H1 (cell line): ENCODE results near the gene CACNA1C. TPM values are rescaled to one million over a fixed set of nuclear protein-coding genes. Genes with fewer than 3 reads are reported as not detected.

ENCODE experiments used
- CTCF ChIA-PET: fragments of 300-600 bp; sonication (Branson Sonifier 250); formaldehyde crosslinking; loops from one replicate; lab custom pipeline; 2021; ENCODE audit not compliant: partially characterized antibody; lab: Charles Lee
- POLR2A ChIA-PET: fragments of 300-600 bp; sonication (Branson Sonifier 250); formaldehyde crosslinking; loops from one replicate; lab custom pipeline; 2021; ENCODE audit warnings: inconsistent platforms; ENCODE audit not compliant: partially characterized antibody; lab: Charles Lee
- DNase-seq, 2 experiments: peaks; one replicate each; pipeline versions ENCODE4 v3.0.0 to v3.0.0-alpha.2; 2010 to 2022; ENCODE audit warnings: low spot score in 2 of 2, low read depth in 1 of 2, mixed read lengths in 1 of 2
- FAIRE-seq: peaks from 2 replicates; lab custom pipeline; 2011; peaks lifted over from hg19 to GRCh38; lab: Jason Lieb, UNC
- H2AFZ ChIP-seq: 2 replicates; pipeline ENCODE4 v1.8.1; 2012; ENCODE audit warnings: low read length, inconsistent platforms
- H2AK5ac ChIP-seq: 2 replicates; pipeline ENCODE4 v1.6.1; 2013; ENCODE audit warnings: low read depth, low read length
- H2BK120ac ChIP-seq: replicated peaks from 2 replicates; pipeline ENCODE3; 2013; ENCODE audit warnings: low read depth, low read length, inconsistent platforms
- H2BK12ac ChIP-seq: 2 replicates; pipeline ENCODE4 v1.6.1; 2013; ENCODE audit warnings: low read depth, low read length
- H2BK15ac ChIP-seq: 2 replicates; pipeline ENCODE4 v1.6.1; 2013; ENCODE audit warnings: low read length
- H2BK20ac ChIP-seq: 2 replicates; pipeline ENCODE4 v1.6.1; 2013; ENCODE audit warnings: low read length
- H2BK5ac ChIP-seq: 2 replicates; pipeline ENCODE4 v1.6.1; 2013; ENCODE audit warnings: low read depth, low read length
- H3K14ac ChIP-seq: 2 replicates; pipeline ENCODE4 v1.6.1; 2013; ENCODE audit warnings: inconsistent platforms; ENCODE audit not compliant: insufficient read length
- H3K18ac ChIP-seq: 2 replicates; pipeline ENCODE4 v1.6.1; 2013; ENCODE audit warnings: low read length; ENCODE audit errors: extremely low read depth
- H3K23ac ChIP-seq: 2 replicates; pipeline ENCODE4 v1.6.1; 2013; ENCODE audit warnings: inconsistent platforms; ENCODE audit not compliant: insufficient read length
- H3K23me2 ChIP-seq: 2 replicates; pipeline ENCODE4 v1.6.1; 2013; ENCODE audit warnings: low read depth, low read length
- H3K27ac ChIP-seq: 2 replicates; pipeline ENCODE4 v1.6.1; 2011; ENCODE audit warnings: low read depth, low read length, inconsistent platforms
- H3K27me3 ChIP-seq, 4 experiments: replicated peaks in 1 of 4; 1 replicate in 1 of 4; 2 replicates in 3 of 4; pipeline versions ENCODE4 v1.6.1 to v1.8.1; 2011 to 2013; ENCODE audit warnings: low read length in 3 of 4, mild to moderate bottlenecking in 3 of 4, inconsistent platforms in 2 of 4, mixed read lengths in 2 of 4, moderate library complexity in 1 of 4; ENCODE audit not compliant: control insufficient read depth in 3 of 4, insufficient read depth in 3 of 4; ENCODE audit errors: extremely low read depth in 1 of 4
- H3K36me3 ChIP-seq, 4 experiments: 2 replicates each; pipeline versions ENCODE4 v1.6.1 to v1.8.1; 2011 to 2013; ENCODE audit warnings: mild to moderate bottlenecking in 4 of 4, low read length in 3 of 4, moderate library complexity in 2 of 4, control low read depth in 1 of 4, inconsistent platforms in 1 of 4; ENCODE audit not compliant: insufficient read depth in 4 of 4, control insufficient read depth in 2 of 4
- H3K4ac ChIP-seq: replicated peaks from 2 replicates; pipeline ENCODE3; 2013; ENCODE audit warnings: low read length, low read depth, mixed read lengths, inconsistent platforms; ENCODE audit not compliant: insufficient read length
- H3K4me1 ChIP-seq, 4 experiments: replicated peaks in 1 of 4; 1 replicate in 1 of 4; 2 replicates in 3 of 4; pipeline versions ENCODE4 v1.6.1 to v1.8.1; 2011 to 2013; ENCODE audit warnings: low read length in 3 of 4, inconsistent platforms in 2 of 4, mixed read lengths in 1 of 4; ENCODE audit not compliant: insufficient read depth in 4 of 4, control insufficient read depth in 3 of 4
- H3K4me2 ChIP-seq, 2 experiments: 2 replicates each; pipeline versions ENCODE4 v1.6.1 to v1.8.1; 2011 to 2013; ENCODE audit warnings: low read depth in 2 of 2, low read length in 2 of 2, control low read depth in 1 of 2, inconsistent platforms in 1 of 2, mild to moderate bottlenecking in 1 of 2; ENCODE audit not compliant: insufficient read depth in 1 of 2
- H3K4me3 ChIP-seq, 4 experiments: fragments of 200-600, 300-600 bp in 1 of 4; sonication (generic), shearing (Covaris generic), sonication (Bioruptor Twin) in 1 of 4; 2 replicates each; pipeline versions ENCODE4 v1.5.1 to v1.8.1; 2011 to 2016; ENCODE audit warnings: low read length in 4 of 4, low read depth in 3 of 4, control low read depth in 2 of 4, inconsistent platforms in 2 of 4, mild to moderate bottlenecking in 2 of 4, mixed read lengths in 1 of 4, moderate library complexity in 1 of 4; ENCODE audit not compliant: insufficient read depth in 2 of 4; ENCODE audit errors: extremely low read depth in 1 of 4
- H3K56ac ChIP-seq: replicated peaks from 2 replicates; pipeline ENCODE3; 2013; ENCODE audit warnings: low read depth, mild to moderate bottlenecking, mixed read lengths, low read length, inconsistent platforms; ENCODE audit not compliant: insufficient read length
- H3K79me1 ChIP-seq: 2 replicates; pipeline ENCODE4 v1.6.1; 2013; ENCODE audit warnings: low read depth, low read length, control low read depth
- H3K79me2 ChIP-seq, 2 experiments: 2 replicates each; pipeline versions ENCODE4 v1.6.1 to v1.8.1; 2012 to 2013; ENCODE audit warnings: low read length in 2 of 2, mild to moderate bottlenecking in 2 of 2, inconsistent platforms in 1 of 2; ENCODE audit not compliant: insufficient read depth in 2 of 2, control insufficient read depth in 1 of 2
- H3K9ac ChIP-seq, 4 experiments: replicated peaks in 1 of 4; 1 replicate in 1 of 4; 2 replicates in 3 of 4; pipeline versions ENCODE4 v1.6.1 to v1.8.1; 2011 to 2013; ENCODE audit warnings: low read depth in 3 of 4, low read length in 3 of 4, control low read depth in 2 of 4, mild to moderate bottlenecking in 2 of 4, moderate library complexity in 2 of 4, inconsistent platforms in 1 of 4; ENCODE audit errors: extremely low read depth in 1 of 4
- H3K9me3 ChIP-seq, 2 experiments: 2 replicates each; pipeline versions ENCODE4 v1.6.1 to v1.8.1; 2012 to 2013; ENCODE audit warnings: mild to moderate bottlenecking in 2 of 2, moderate library complexity in 2 of 2, control low read depth in 1 of 2, inconsistent platforms in 1 of 2, low read depth in 1 of 2, low read length in 1 of 2, mixed read lengths in 1 of 2; ENCODE audit not compliant: insufficient read depth in 2 of 2
- H4K20me1 ChIP-seq, 2 experiments: replicated peaks in 1 of 2; 2 replicates each; pipeline versions ENCODE3 to v1.8.1; 2011 to 2013; ENCODE audit warnings: inconsistent platforms in 2 of 2, low read length in 2 of 2, mild to moderate bottlenecking in 1 of 2; ENCODE audit not compliant: insufficient read depth in 2 of 2, control insufficient read depth in 1 of 2
- H4K5ac ChIP-seq: 2 replicates; pipeline ENCODE4 v1.6.1; 2013; ENCODE audit warnings: low read length, low read depth, mixed read lengths, inconsistent platforms; ENCODE audit not compliant: insufficient read length
- H4K8ac ChIP-seq: 2 replicates; pipeline ENCODE4 v1.8.0; 2013; ENCODE audit warnings: mild to moderate bottlenecking, moderate library complexity, low read length, inconsistent platforms; ENCODE audit not compliant: insufficient read depth; ENCODE audit errors: extremely low read depth
- H4K91ac ChIP-seq: replicated peaks from 2 replicates; pipeline ENCODE3; 2013; ENCODE audit warnings: low read length, mixed read lengths, inconsistent platforms; ENCODE audit not compliant: insufficient read length
- WGBS, 2 experiments: shearing (Covaris generic) in 1 of 2; methylation state at CpG; one replicate each; pipeline versions ENCODE4 v1.1.6 to v1.1.7; 2013 to 2015; ENCODE audit warnings: low lambda C conversion rate in 2 of 2, mixed read lengths in 2 of 2, inconsistent platforms in 1 of 2, low coverage in 1 of 2, missing lambda C conversion rate in 1 of 2; ENCODE audit not compliant: insufficient replicate concordance in 2 of 2, insufficient coverage in 1 of 2, insufficient read length in 1 of 2; ENCODE audit errors: extremely low coverage in 1 of 2, missing lambda C conversion rate in 1 of 2; 5-methylcytosine and 5-hydroxymethylcytosine counted together
- polyA plus RNA-seq, 7 experiments: library from polyadenylated mRNA; depleted of rRNA in 3 of 7; stranded (reverse) in 5 of 7; unstranded in 2 of 7; fragments of >200 nt in 5 of 7; fragments of 200-250 nt in 2 of 7; gene quantifications; 1 replicate in 5 of 7; 2 replicates in 1 of 7; 4 replicates in 1 of 7; pipeline versions ENCODE4 v1.2.1 to v1.2.3, GENCODE V29; 2011 to 2013; ENCODE audit warnings: missing spikeins in 2 of 7, mixed read lengths in 2 of 7
- total RNA-seq: library from RNA; stranded (reverse); fragmentation: NEBNext Ultra II Directional; extraction: Animal tissue kit (Norgen Biotek cat#: 25700); gene quantifications from 2 replicates; pipeline ENCODE4 v1.2.1, GENCODE V29; 2021
- TF ChIP-seq, protein P1 (sequence below): IDR thresholded peaks from 2 replicates; pipeline ENCODE4 v1.6.1; 2012; ENCODE audit warnings: inconsistent platforms

The CACNA1C gene
- total and polyA plus RNA-seq, 2 of the 8 experiments (the other 6 are each of a cell fraction or from before 2014, with no cell fraction given), result 1.3 TPM

DNA sequence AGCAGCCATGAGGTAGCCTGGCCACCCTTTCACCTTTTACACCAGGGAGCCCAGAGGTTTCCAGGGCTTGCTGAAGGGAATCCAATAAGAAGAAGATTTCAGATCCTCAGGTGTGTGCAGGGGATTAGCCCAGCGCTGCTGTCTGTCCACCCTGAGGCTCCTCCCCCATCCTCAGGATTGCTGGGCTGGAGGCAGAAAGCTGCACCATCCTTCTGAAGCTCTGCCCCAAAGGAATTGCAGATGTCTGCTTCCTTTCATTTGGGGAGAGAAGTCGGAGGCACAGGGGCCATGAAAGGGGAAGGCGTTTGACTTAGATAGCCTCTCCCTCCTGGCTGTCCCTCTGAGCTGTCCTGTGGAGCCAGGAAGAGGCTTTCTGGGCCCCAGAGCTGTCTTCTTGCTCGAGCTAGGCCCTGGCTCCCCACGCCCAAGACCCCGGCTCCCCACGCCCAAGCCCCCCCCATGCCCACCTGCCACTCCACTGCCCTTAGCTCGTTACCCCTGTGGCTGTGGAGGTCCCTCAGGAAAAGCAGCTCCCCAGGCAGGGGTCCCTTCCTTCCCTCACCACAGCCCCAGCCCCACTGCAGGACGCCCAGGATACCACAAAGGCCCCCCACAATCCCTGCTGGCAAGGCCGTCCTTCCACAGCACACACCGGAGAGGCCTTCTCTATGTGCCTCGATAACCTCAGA is 359.0 kb downstream of the CACNA1C start:
- Histone ChIP-seq H2BK20ac (no peak overlapping the region), H4K8ac (no peak overlapping the region; the same call in 1 of the 2 replicates), H3K18ac (peak overlapping the region; percentile 24; the same call in 1 of the 2 replicates), H3K79me2 (no peaks in the 10 kb centered on the region), H3K9ac (no peak overlapping the region), H3K4me2 (no peak overlapping the region), H2AK5ac (no peak overlapping the region), H3K79me1 (no peaks in the 10 kb centered on the region), H3K27me3 (no peaks in the 10 kb centered on the region), H3K23me2 (no peaks in the 10 kb centered on the region), H2AFZ (peak overlapping the region; percentile 57; the same call in 1 of the 2 replicates), H3K23ac (no peak overlapping the region), H4K91ac (peak overlapping the region; percentile 19), H2BK12ac (no peak overlapping the region), H3K56ac (no peak overlapping the region), H3K36me3 (no peaks in the 10 kb centered on the region), H2BK15ac (no peak overlapping the region), H3K14ac (no peak overlapping the region), H3K4me3 (no peak overlapping the region), H3K4ac (no peak overlapping the region), H3K27ac (no peak overlapping the region), H4K20me1 (no peaks in the 10 kb centered on the region), H3K9me3 (no peaks in the 10 kb centered on the region), H2BK120ac (no peak overlapping the region), H3K4me1 (peaks cover under 1 to 17% (median 9%) of the 10 kb centered on the region in 4 experiments; a peak in 6 of 7 replicates), H2BK5ac (peak overlapping the region; percentile 37; the same call in 1 of the 2 replicates), H4K5ac (no peak overlapping the region)
- WGBS, 2 experiments, result 71% methylated on average over 9 of the region's 12 CpGs; no CpG with 5 or more reads in 1 of the 2 experiments
- ChIA-PET POLR2A (interaction anchor here (0.8 to 1.9 kb wide), 4 partner anchors 8 to 160 kb away, joined by 3 to 4 read pairs (median 3); no protein-coding TSS in a partner anchor), CTCF (interaction anchor here (0.8 to 10.7 kb wide), 6 partner anchors 10 to 97 kb away, joined by 3 to 94 read pairs (median 4); no protein-coding TSS in a partner anchor)
- DNase-seq, result no peak
- TF ChIP-seq, protein P1, sequence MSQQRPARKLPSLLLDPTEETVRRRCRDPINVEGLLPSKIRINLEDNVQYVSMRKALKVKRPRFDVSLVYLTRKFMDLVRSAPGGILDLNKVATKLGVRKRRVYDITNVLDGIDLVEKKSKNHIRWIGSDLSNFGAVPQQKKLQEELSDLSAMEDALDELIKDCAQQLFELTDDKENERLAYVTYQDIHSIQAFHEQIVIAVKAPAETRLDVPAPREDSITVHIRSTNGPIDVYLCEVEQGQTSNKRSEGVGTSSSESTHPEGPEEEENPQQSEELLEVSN, result no peak
- FAIRE-seq, result no peak
